Mesendoderm (in vitro differentiated cells): ENCODE data around the gene ZNF641. TPM values are rescaled to one million over a fixed set of nuclear protein-coding genes. Genes with fewer than 3 reads are reported as not detected.

Source experiments
- DNase-seq: peaks from one replicate; pipeline ENCODE4 v3.0.0; 2013
- H2AK5ac ChIP-seq: 2 replicates; pipeline ENCODE4 v1.6.1; 2013; ENCODE audit warnings: low read length, inconsistent platforms
- H2BK120ac ChIP-seq: 2 replicates; pipeline ENCODE4 v1.6.1; 2013; ENCODE audit warnings: low read depth, mild to moderate bottlenecking, low read length, moderate library complexity, mixed read lengths
- H2BK15ac ChIP-seq: replicated peaks from 2 replicates; pipeline ENCODE4 v1.6.1; 2013; ENCODE audit warnings: low read depth, mild to moderate bottlenecking, moderate library complexity
- H2BK5ac ChIP-seq: 2 replicates; pipeline ENCODE4 v1.6.1; 2013; ENCODE audit warnings: low read length, inconsistent platforms
- H3K18ac ChIP-seq: 2 replicates; pipeline ENCODE4 v1.6.1; 2013; ENCODE audit warnings: mild to moderate bottlenecking, low read length, mixed read lengths
- H3K23ac ChIP-seq: one replicate; pipeline ENCODE4 v1.6.1; 2013; ENCODE audit warnings: low read length
- H3K27ac ChIP-seq: 2 replicates; pipeline ENCODE4 v1.5.1; 2013; ENCODE audit warnings: low read depth, mild to moderate bottlenecking, inconsistent platforms, low read length, moderate library complexity
- H3K27me3 ChIP-seq: 2 replicates; pipeline ENCODE4 v1.6.1; 2013; ENCODE audit warnings: low read length, control low read depth, mild to moderate bottlenecking, inconsistent platforms; ENCODE audit not compliant: insufficient read depth, poor library complexity
- H3K36me3 ChIP-seq: 2 replicates; pipeline ENCODE4 v1.6.1; 2013; ENCODE audit warnings: low read length, inconsistent platforms; ENCODE audit not compliant: control insufficient read depth, insufficient read depth
- H3K4ac ChIP-seq: one replicate; pipeline ENCODE4 v1.6.1; 2013; ENCODE audit warnings: low read depth, mild to moderate bottlenecking, low read length, moderate library complexity
- H3K4me1 ChIP-seq: 2 replicates; pipeline ENCODE4 v1.6.1; 2013; ENCODE audit warnings: low read depth, low read length, inconsistent platforms; ENCODE audit not compliant: control insufficient read depth
- H3K4me2 ChIP-seq: 2 replicates; pipeline ENCODE4 v1.6.1; 2013; ENCODE audit warnings: low read length
- H3K4me3 ChIP-seq: 2 replicates; pipeline ENCODE4 v1.5.1; 2013; ENCODE audit warnings: mild to moderate bottlenecking, low read length
- H3K56ac ChIP-seq: one replicate; pipeline ENCODE4 v1.6.1; 2013; ENCODE audit warnings: low read length
- H3K79me1 ChIP-seq: 2 replicates; pipeline ENCODE4 v1.6.1; 2013; ENCODE audit warnings: low read length, inconsistent platforms
- H3K79me2 ChIP-seq: 2 replicates; pipeline ENCODE4 v1.6.1; 2013; ENCODE audit warnings: mild to moderate bottlenecking, low read length; ENCODE audit not compliant: control insufficient read depth, insufficient read depth
- H3K9ac ChIP-seq: 2 replicates; pipeline ENCODE4 v1.6.1; 2013; ENCODE audit warnings: low read length, inconsistent platforms
- H4K5ac ChIP-seq: one replicate; pipeline ENCODE4 v1.6.1; 2013; ENCODE audit warnings: low read length
- H4K8ac ChIP-seq: one replicate; pipeline ENCODE4 v1.6.1; 2013; ENCODE audit warnings: low read depth, mild to moderate bottlenecking, control low read depth, low read length, moderate library complexity
- WGBS: extraction: QIAGEN DNeasy Blood & Tissue Kit; methylation state at CpG from one replicate; pipeline ENCODE4 v1.1.7; 2013; ENCODE audit warnings: low lambda C conversion rate, missing lambda C conversion rate; ENCODE audit not compliant: insufficient coverage; ENCODE audit errors: extremely low coverage; 5-methylcytosine and 5-hydroxymethylcytosine counted together
- small RNA-seq: library from polyadenylated mRNA; stranded (forward); fragments of <200 nt; extraction: miRNeasy Mini kit (QIAGEN cat#:217004); gene quantifications from one replicate; pipeline ENCODE3, GENCODE V24; 2013; ENCODE audit not compliant: insufficient read depth

ZNF641 gene

DNA sequence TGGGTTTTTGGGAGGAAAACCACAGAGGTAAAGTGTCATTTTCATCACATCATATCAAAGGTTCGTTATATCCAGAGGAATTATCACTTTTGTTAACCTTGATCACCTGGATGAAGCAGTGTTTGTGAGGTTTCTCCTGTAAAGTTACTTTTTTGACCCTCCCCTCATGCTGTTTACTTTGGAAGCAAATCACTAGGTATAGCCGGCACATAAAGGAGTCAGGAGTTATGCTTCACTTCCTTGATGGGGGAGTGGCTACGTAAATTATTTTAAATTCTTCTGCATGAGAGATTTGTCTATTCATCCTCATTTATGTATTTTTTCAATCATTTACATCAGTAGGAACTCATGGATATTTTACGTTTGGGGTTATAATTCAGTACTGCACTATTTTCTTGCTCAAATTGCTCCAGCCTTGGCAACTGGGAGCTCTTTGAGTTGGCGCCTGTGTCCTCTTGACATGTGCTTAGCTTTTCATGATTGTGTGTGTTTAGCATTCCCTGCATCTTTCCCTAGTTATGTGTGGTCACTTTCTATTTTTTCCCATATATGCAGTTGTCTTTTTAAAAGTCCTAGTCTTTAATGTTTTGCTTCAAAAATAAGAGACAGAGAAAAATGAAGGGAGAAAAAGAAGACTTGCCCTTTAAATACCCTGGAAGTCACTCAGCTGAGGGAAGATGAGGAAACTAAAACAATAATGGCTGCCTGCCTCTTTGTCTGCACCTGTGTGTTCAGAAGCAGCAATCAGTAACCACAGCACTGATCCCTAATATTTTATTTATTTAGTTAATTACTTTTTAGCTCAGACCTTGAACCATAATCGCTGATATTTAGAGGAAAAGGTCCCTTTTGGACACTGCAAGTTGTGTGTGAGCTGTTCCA, 62.1 kb downstream of the ZNF641 start:
- WGBS, result no CpG with 5 or more reads among the region's 6 CpGs
- no peaks in the 10 kb centered on the region for H3K79me1 ChIP-seq
- no peak overlapping the region for H3K18ac ChIP-seq
- no peak overlapping the region for H3K9ac ChIP-seq
- H3K4me1 ChIP-seq, result no peaks in the 10 kb centered on the region
- H2AK5ac ChIP-seq, result no peak overlapping the region
- no peak overlapping the region for H2BK5ac ChIP-seq
- no peaks in the 10 kb centered on the region for H3K27me3 ChIP-seq
- H3K23ac ChIP-seq, result no peak overlapping the region
- no peak overlapping the region for H2BK15ac ChIP-seq
- H3K4me2 ChIP-seq, result no peak overlapping the region
- H3K79me2 ChIP-seq, result no peaks in the 10 kb centered on the region
- no peak overlapping the region for H3K27ac ChIP-seq
- no peak overlapping the region for H3K56ac ChIP-seq
- H2BK120ac ChIP-seq, result no peak overlapping the region
- H3K4me3 ChIP-seq, result no peak overlapping the region
- no peaks in the 10 kb centered on the region for H3K36me3 ChIP-seq
- H4K8ac ChIP-seq, result no peak overlapping the region
- DNase-seq, result no peak
- no peak overlapping the region for H4K5ac ChIP-seq
- H3K4ac ChIP-seq, result no peak overlapping the region

Small RNAs within 50 kb of the gene (small RNA-seq; reads per million reads assigned to genes)
- gene AC024257.2, result not detected
